NCI-H345 (cell line): ENCODE measurements around the gene TOR2A.

Experiments
- DNase-seq: peaks from one replicate; lab custom pipeline; 2025; lab: John Stamatoyannopoulos, UW

Gene TOR2A

DNA sequence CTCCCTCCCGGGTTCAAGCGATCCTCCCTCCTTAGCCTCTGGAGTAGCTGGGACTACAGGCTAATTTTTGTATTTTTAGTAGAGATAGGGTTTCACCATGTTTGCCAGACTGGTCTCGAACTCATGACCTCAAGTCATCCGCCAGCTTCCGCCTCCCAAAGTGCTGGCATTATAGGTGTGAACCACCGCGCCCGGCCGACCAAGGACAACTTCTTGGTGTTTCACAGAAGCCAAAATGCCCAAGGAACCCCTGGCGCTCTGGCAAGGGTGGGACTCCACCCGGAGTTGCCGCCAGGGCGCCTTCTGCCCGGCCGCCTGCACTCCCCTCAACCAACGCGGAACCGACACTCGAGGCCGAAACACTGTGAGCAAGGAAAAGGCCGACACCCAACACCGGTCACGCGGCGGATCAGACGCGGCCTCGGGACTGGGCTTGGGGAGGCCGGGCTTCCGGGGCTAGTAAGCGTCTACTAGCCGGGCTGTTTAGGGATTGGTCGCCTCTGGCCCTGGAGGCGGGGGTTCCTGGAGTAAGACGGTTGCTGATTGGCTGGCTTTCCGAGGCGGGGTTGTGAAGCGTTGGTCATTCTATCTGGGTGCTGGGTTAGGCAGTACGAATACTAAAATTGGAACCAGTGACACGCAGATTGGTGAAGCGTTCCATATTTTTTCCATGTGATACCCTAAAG lies 36.0 kb downstream of the TOR2A start:
- DNase-seq, result peak; percentile 42

DNA sequence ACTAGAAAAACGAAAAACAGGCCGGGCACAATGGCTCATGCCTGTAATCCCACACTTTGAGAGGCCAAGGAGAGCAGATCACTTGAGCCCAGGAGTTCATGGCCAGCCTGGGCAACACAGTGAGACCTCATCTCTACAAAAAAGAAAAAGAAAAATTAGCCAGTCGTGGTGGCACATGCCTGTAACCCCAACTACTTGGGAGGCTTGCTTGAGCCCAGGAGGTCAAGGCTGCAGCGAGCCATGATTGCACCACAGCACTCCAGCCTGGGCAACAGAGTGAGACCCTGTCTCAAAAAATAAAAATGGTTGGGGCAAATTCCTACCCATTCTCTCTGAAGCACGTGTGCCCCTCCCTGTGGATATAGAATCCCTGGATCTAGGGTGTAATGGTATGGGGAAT lies 36.7 kb downstream of the TOR2A start:
- no peak for DNase-seq

DNA sequence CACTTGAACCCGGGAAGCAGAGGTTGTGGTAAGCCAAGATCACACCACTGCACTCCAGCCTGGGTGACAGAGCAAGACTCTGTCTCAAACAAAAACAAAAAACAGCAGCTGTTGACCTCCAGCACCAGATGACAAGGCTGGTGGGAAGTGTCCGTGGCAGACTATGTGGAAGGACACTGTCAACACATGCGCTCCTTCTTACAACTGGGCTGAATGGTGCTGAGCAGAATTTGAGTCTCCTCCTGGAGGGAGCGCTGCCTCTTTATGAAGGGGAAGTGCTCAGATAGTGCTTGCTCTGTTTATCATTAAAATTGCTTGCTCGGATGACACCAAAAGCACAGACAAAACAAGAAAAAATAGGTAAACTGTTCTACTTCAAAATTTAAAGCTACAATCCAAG lies 37.5 kb downstream of the TOR2A start:
- no peak for DNase-seq

DNA sequence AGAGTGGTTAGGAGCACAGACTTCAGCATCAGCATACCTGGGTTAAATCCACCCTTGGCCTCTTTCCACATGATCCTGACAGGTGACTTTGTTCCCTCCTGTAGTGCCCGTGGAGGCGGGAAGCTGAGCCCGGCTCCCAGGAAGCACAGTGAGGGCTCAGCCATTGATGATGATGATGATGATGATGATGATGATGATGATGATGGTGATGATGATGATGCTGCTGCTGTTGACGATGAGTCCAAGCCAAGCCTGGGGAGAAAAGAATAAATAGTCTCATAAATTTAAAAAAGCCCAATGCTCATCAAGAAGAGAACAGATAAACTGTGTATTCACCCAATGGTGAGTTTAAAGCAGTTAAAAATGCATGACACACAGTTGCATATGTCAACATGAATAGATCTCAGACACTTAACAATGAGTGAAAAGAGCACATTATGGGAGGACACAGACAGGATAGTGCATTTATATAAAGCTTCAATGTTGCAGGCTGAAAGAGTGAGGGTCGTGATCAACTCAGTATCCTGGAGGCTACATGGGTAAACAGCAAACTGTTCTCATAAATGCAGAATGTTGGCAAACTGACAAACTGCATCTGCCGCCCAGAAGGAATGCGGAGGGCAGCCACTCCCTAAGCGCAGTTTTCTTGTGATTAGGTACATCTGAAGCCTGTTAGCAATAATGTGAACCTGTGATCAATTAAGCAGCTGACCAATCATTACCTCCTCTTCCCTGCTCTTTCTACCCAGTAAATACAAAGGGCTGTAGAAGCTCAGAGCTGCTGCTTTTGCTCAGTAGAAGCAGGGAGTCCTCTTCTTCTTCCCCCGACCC lies 40.0 kb downstream of the TOR2A start:
- DNase-seq, result no peak

DNA sequence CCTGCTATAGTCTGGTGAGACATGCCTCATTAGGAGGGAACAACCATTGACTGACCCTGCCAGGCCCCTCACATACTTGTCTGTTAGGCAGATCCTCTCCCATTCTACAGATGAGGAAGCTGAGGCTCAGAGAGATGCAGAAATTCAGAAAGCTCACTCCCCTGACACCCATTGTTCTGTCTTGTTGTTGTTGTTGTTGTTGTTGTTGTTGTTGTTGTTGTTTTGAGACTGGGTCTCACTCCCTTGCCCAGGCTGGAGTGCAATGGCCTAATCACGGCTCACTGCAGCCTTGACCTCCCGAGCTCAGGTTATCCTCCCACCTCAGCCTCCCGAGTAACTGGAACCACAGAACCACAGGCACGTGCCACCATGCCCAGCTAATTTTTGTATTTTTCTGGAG lies 41.4 kb downstream of the TOR2A start:
- no peak for DNase-seq

DNA sequence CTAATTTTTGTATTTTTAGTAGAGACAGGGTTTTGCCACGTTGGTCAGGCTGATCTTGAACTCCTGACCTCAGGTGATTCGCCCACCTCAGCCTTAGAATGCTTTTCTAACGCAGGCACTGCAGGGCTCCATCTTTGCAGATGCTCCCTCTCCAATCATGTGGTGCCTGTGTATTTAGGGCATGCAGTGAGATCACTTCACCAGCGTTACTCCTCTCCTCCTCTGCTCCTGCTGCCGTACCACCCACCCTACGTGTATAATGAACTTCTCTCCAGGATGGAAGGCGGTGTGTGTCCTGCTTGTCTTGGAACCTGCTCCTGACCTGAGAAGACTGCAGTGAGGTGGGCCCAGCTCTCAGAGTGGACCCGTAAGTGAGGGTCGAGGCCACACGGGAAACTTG lies 42.0 kb downstream of the TOR2A start:
- no peak for DNase-seq

DNA sequence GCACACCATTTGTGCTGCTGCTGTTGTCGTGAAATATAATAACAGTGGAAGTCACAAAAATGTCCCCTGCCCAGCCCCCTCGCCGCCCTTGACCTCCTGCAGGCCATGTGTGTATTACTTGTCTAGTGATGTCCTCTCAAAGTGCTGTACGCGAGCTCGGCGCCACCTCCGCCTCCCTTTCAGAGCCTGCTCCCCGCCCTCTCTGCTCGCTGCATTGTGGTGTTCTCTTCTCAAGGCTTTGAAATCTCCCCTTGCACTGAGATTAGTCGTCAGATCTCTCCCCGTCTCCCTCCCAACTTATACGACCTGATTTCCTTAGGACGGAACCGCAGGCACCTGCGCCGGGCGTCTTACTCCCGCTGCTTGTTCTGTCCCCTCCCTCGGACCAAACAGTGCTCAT lies 43.0 kb downstream of the TOR2A start:
- no peak for DNase-seq

DNA sequence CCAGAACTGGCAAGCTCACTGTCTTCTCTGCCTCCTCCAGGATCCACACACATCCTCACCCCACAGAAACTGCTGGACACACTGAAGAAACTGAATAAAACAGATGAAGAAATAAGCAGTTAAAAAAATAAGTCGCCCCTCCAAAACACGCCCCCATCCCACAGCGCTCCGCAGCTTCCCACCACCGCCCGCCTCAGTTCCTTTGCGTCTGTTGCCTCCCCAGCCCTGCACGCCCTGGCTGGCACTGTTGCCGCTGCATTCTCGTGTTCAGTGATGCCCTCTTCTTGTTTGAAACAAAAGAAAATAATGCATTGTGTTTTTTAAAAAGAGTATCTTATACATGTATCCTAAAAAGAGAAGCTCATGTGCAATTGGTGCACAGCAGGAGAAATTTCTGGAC lies 44.4 kb downstream of the TOR2A start:
- no peak for DNase-seq

DNA sequence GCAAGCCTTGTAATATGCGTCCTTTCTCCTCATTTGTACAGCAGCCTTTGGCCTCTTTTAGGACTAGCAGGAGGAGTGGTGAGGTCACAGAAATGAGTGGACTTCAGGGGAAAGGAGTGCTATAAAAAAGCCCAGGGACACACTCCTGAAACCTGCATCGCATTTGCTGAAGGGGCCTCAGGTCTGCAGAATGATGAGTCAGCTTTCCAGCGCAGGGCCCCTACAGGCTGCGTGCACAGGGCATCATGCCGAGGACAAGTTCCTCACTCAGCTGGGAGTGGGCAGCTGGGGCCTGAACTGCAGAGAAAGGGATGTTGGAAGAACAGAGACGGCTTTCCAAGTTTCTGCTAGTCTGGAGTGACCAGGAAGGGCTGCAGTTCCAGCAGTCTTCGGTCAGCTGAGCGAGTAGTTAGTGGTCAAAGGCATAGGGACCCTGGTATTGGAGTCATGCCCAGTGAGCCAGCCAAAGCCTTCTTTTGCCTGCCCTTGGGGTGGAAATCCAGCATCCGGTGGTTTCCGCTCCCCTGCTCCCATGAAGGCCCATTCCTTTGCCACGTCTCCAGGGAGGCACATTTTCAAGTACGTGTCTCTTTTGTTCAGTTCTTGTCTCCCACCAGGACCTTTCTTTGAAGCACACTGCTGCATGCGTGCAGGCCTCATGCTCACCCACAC lies 45.6 kb downstream of the TOR2A start:
- no peak for DNase-seq

DNA sequence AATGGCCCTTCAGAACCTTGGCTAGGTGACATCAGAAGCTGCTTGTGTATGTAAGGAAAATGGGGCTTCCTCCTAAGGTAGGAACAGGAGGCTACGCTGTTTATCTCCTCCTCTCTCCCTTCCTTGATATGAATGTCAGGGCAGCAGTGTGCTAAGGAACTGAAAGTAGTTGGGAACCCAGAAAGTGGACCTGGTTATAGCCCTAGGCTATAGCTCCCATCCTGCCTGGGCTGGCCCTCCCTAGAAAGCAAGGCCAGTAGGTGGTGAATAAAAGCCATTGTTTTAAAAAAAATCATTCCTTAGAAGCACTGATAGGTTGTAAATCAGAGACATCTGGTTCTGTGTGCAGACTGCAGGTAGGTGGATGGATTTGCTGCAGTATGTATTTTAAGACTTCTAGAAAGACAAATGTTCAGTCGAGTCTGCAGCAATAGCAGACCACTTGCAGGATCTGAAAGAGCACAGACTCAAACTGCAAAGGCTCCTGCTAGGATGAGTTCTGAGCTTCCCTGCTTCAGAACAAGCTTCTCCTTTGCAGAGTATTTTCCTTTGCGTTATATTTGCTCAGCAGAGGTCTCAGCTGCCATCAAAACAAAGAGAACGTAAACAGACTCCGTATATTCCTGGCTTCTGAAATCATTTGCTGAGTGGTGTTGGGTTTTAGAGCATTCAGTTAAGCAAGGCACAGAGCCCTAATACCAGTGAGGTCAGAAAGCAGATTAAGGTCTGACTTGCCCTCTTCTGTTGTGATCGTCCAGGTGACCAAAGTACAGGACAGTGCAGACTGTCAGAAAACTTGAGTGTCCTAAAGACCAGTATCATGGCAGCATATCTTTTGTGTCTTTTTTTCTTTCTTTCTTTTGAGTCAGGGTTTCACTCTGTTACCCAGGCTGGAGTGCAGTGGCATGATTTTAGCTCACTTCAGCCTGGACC lies 48.4 kb downstream of the TOR2A start:
- DNase-seq, result no peak

DNA sequence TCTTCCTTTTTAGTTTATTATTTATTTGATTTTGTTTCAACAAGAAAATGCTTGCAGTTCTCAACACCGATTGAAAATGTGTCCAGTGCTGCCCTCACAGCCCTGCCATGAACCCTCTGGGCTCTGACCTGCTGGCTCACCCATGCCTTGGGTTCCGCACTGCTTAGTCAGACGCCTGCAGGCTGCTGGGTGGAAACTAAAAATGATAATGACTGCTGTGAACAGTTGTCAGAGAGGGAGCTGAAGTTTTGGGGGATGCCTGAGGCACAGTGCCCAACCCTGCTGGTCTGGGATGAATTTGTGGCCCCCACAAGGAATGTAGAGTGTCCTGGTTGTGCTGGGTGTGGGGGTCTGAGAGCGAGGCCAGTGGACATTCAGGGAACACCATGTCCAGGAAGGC lies 50.5 kb downstream of the TOR2A start:
- no peak for DNase-seq

DNA sequence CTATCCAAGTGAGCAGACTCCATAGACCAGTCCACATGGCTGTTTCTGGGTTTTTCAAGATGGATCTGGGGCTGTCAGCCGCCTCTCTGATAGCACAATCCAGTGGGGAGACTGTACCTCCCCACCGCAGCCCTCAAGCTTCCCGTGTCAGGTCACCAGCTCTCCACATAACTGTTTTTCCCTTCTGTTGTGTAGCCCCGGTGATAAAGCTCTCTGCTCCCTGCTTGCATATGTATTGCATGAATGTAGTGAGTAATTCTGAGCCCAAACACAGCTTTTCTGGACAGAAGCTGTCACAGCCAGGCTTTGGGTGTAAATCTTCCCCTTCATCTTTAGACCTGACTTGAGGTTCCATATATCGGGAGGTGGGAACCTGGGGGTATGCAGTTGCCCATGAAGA lies 51.4 kb downstream of the TOR2A start:
- DNase-seq, result no peak

DNA sequence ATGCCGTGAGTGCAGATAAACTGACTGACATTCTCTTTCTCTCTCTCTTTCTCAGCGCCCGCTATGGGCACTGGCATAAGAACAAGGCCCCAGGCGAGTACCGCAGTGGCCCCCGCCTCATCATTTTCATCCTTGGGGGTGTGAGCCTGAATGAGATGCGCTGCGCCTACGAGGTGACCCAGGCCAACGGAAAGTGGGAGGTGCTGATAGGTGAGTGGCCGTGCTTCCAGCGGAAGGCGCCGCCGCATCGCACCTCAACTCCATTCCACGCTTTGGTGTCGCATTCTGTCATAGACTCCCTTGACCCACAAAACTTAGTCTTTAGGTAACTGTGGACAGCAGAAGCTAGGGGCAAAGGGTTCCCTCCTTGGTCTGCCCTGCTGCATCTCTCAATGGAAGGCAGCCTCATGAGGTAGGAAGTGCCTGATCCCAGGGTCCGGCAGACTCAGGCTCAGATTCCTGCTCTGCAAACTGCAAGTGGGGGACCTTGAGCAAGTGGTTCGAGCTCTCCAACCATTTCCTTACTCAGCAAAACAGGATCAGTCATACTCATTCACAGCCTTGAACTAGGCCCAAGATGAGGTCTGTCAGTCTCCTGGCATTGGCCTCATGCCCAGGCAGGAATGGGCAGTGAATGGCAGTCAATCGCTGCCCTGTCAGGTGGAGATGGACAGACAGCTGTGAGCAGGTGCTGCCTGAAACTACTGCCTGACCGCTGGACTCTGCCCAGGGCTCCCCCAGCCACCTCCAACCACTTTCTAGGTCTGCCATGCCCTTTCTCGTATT lies 52.5 kb downstream of the TOR2A start:
- DNase-seq, result no peak
